HepG2 (cell line): ENCODE results near the gene RARA. TPM values are rescaled to one million over a fixed set of nuclear protein-coding genes. Genes with fewer than 3 reads are reported as not detected.

ENCODE experiments used
- ATAC-seq: fragments of 200-7000 bp; cut with Tn5 transposase; 3 replicates; pipeline ENCODE4 v1.9.1; 2020; ENCODE audit warnings: mild to moderate bottlenecking, moderate library complexity
- BruUV-seq: library from RNA; stranded (reverse); fragments of 400-500 nt; replicated peaks from 2 replicates; lab custom pipeline; 2021; lab: Mats Ljungman, UMichigan
- CTCF ChIA-PET: fragments of 300-600 bp; formaldehyde crosslinking; extraction: SDS; loops from one replicate; lab custom pipeline; 2021; ENCODE audit warnings: low total read pairs, inconsistent platforms, low intra/inter-chr PET ratio; lab: Yijun Ruan, JAX
- POLR2A ChIA-PET: fragments of 350-600 bp; sonication (Branson Sonifier 250); formaldehyde crosslinking; loops from one replicate; lab custom pipeline; 2020; ENCODE audit warnings: antibody characterized with exemption, inconsistent platforms; lab: Yijun Ruan, JAX
- DNase-seq: peaks from one replicate; pipeline ENCODE4 v3.0.0-alpha.2; 2015; ENCODE audit warnings: low spot score
- FAIRE-seq: peaks from 3 replicates; lab custom pipeline; 2011; peaks lifted over from hg19 to GRCh38; lab: Jason Lieb, UNC
- H2AFZ ChIP-seq: one replicate; pipeline ENCODE4 v1.6.1; 2011; ENCODE audit warnings: low read length, inconsistent platforms
- H3K27ac ChIP-seq: fragments of 300-600 bp; 3 replicates; pipeline ENCODE4 v1.8.0; 2011; ENCODE audit warnings: mixed run types, mild to moderate bottlenecking, mixed read lengths, low read length, inconsistent platforms; ENCODE audit not compliant: insufficient read depth; ENCODE audit errors: extremely low read length
- H3K27me3 ChIP-seq, 2 experiments: fragments of 200-600 bp in 1 of 2; 2 replicates in 1 of 2; 3 replicates in 1 of 2; pipeline versions ENCODE4 v1.6.0 to v1.8.0; 2011; ENCODE audit warnings: low read length in 2 of 2, mild to moderate bottlenecking in 2 of 2, moderate library complexity in 2 of 2, inconsistent platforms in 1 of 2; ENCODE audit not compliant: insufficient read depth in 2 of 2, control insufficient read depth in 1 of 2
- H3K36me3 ChIP-seq, 2 experiments: fragments of 200-600 bp in 1 of 2; replicated peaks in 1 of 2; 2 replicates in 1 of 2; 3 replicates in 1 of 2; pipeline versions ENCODE4 v1.5.1 to v1.8.0; 2011; ENCODE audit warnings: low read length in 2 of 2, inconsistent platforms in 1 of 2; ENCODE audit not compliant: insufficient read depth in 2 of 2, control insufficient read depth in 1 of 2
- H3K4me1 ChIP-seq: 2 replicates; pipeline ENCODE4 v1.5.1; 2012; ENCODE audit warnings: low read length, inconsistent platforms; ENCODE audit not compliant: insufficient read depth
- H3K4me2 ChIP-seq: 2 replicates; pipeline ENCODE4 v1.6.0; 2011; ENCODE audit warnings: low read depth, low read length, inconsistent platforms
- H3K4me3 ChIP-seq, 3 experiments: fragments of 200-600 bp in 1 of 3; sonication (generic), shearing (Covaris generic) in 1 of 3; replicated peaks in 1 of 3; 2 replicates each; pipeline ENCODE4 v1.5.1; 2011 to 2016; ENCODE audit warnings: low read length in 3 of 3, inconsistent platforms in 2 of 3, low read depth in 2 of 3, mild to moderate bottlenecking in 2 of 3, control low read depth in 1 of 3, mixed read lengths in 1 of 3; ENCODE audit not compliant: insufficient read depth in 1 of 3
- H3K79me2 ChIP-seq: one replicate; pipeline ENCODE4 v1.6.1; 2011; ENCODE audit warnings: low read length, inconsistent platforms; ENCODE audit not compliant: insufficient read depth
- H3K9ac ChIP-seq: 2 replicates; pipeline ENCODE4 v1.6.0; 2011; ENCODE audit warnings: mild to moderate bottlenecking, low read depth, low read length, inconsistent platforms; ENCODE audit not compliant: insufficient read depth
- H3K9me3 ChIP-seq: 2 replicates; pipeline ENCODE4 v1.5.1; 2012; ENCODE audit warnings: mild to moderate bottlenecking, low read length
- H4K20me1 ChIP-seq: 2 replicates; pipeline ENCODE4 v1.6.0; 2011; ENCODE audit warnings: inconsistent platforms, mild to moderate bottlenecking, low read length, moderate library complexity; ENCODE audit not compliant: insufficient read depth
- FIP1L1 ChIP-seq: fragments of 200-400 bp; formaldehyde crosslinking; IDR thresholded peaks from 2 replicates; pipeline ENCODE4 v1.6.1; 2018; ENCODE audit warnings: low read depth, mild to moderate bottlenecking, low read length, moderate library complexity, borderline replicate concordance; ENCODE audit not compliant: insufficient read depth
- HNF4G ChIP-seq, 2 experiments: sonication (generic) in 1 of 2; formaldehyde crosslinking in 1 of 2; IDR thresholded peaks; 2 replicates each; pipeline versions ENCODE4 v1.4.0 to v1.6.1; 2011 to 2020; ENCODE audit warnings: borderline replicate concordance in 2 of 2, low read depth in 2 of 2, mild to moderate bottlenecking in 2 of 2, low read length in 1 of 2, missing genetic modification reagents in 1 of 2, moderate library complexity in 1 of 2
- KLF6 ChIP-seq: IDR thresholded peaks from 2 replicates; pipeline ENCODE4 v1.8.0; 2016; ENCODE audit warnings: missing biosample characterization, missing genetic modification reagents
- LCORL ChIP-seq, 2 experiments: fragments of 450-650 bp in 1 of 2; sonication (generic) in 1 of 2; formaldehyde crosslinking in 1 of 2; IDR thresholded peaks; 2 replicates each; pipeline versions ENCODE4 v1.5.0 to v1.6.1; 2017 to 2020; ENCODE audit warnings: antibody characterized with exemption in 1 of 2, missing genetic modification reagents in 1 of 2
- PHB2 ChIP-seq: fragments of 450-650 bp; IDR thresholded peaks from 2 replicates; pipeline ENCODE4 v1.6.1; 2018; ENCODE audit not compliant: partially characterized antibody
- PRMT3 ChIP-seq: sonication (generic); formaldehyde crosslinking; IDR thresholded peaks from 2 replicates; pipeline ENCODE4 v1.8.1; 2022; ENCODE audit warnings: low read depth, mild to moderate bottlenecking, moderate library complexity, missing genetic modification reagents, borderline replicate concordance
- SMAD3 ChIP-seq: sonication (generic); formaldehyde crosslinking; IDR thresholded peaks from 2 replicates; pipeline ENCODE4 v1.4.0; 2020; ENCODE audit warnings: missing genetic modification reagents
- SRY ChIP-seq: sonication (generic); formaldehyde crosslinking; IDR thresholded peaks from 2 replicates; pipeline ENCODE4 v1.8.0; 2022; ENCODE audit warnings: mild to moderate bottlenecking, missing genetic modification reagents
- TARDBP ChIP-seq: sonication (generic); formaldehyde crosslinking; IDR thresholded peaks from 2 replicates; pipeline ENCODE4 v1.8.0; 2022; ENCODE audit warnings: mild to moderate bottlenecking, missing genetic modification reagents
- THRA ChIP-seq: sonication (generic); formaldehyde crosslinking; IDR thresholded peaks from 2 replicates; pipeline ENCODE4 v1.4.0; 2020; ENCODE audit warnings: missing genetic modification reagents, borderline replicate concordance
- XRCC5 ChIP-seq: fragments of 200-400 bp; formaldehyde crosslinking; optimal IDR thresholded peaks from 2 replicates; pipeline ENCODE3; 2017; ENCODE audit warnings: mild to moderate bottlenecking, low read length
- ZNF687 ChIP-seq: sonication (generic); formaldehyde crosslinking; IDR thresholded peaks from 2 replicates; pipeline ENCODE4 v1.5.1; 2020; ENCODE audit warnings: mild to moderate bottlenecking, missing genetic modification reagents, moderate library complexity
- ZNF761 ChIP-seq: sonication (generic); formaldehyde crosslinking; conservative IDR thresholded peaks from 2 replicates; pipeline ENCODE4 v1.4.0; 2020; ENCODE audit warnings: mild to moderate bottlenecking, missing genetic modification reagents
- ZSCAN31 ChIP-seq: sonication (generic); formaldehyde crosslinking; IDR thresholded peaks from 2 replicates; pipeline ENCODE4 v1.5.0; 2020; ENCODE audit warnings: low read depth, mild to moderate bottlenecking, missing genetic modification reagents
- whole genome bisulfite sequencing: methylation state at CpG from one replicate; pipeline ENCODE4 v1.1.6; 2017; ENCODE audit warnings: low lambda C conversion rate; 5-methylcytosine and 5-hydroxymethylcytosine counted together
- in situ Hi-C: cut with HindIII; loops from 2 replicates; pipeline ENCODE4 v1.10.0; 2017; ENCODE audit warnings: low pct_unique_long_range_greater_than_20kb; ENCODE audit not compliant: extremely low pct_ligation_motif_present
- intact Hi-C: fragments of 100-400 bp; cut with micrococcal nuclease; formaldehyde crosslinking; loops from one replicate; pipeline ENCODE4 v1.10.0; 2022; ENCODE audit not compliant: unreplicated experiment
- polyA plus RNA-seq, 8 experiments: library from polyadenylated mRNA; depleted of rRNA in 3 of 8; stranded (reverse) in 7 of 8; unstranded in 1 of 8; fragments of >200 nt; fragmentation: Illumina TruSeq in 4 of 8; extraction: Trizol in 4 of 8; gene quantifications; 2 replicates each; pipeline versions ENCODE4 v1.2.1 to v1.2.3, GENCODE V29; 2011 to 2016; ENCODE audit warnings: low read depth in 4 of 8, missing spikeins in 1 of 8, mixed read lengths in 1 of 8; ENCODE audit not compliant: insufficient read depth in 1 of 8
- total RNA-seq, 5 experiments: library from RNA; depleted of rRNA; stranded (reverse); fragments of >200 nt; fragmentation: Illumina TruSeq; extraction: Trizol; gene quantifications; 2 replicates each; pipeline ENCODE4 v1.2.3, GENCODE V29; 2016; ENCODE audit warnings: low read depth in 1 of 5

Gene RARA
- total and polyA plus RNA-seq, 2 of the 13 experiments (the other 11 are each of a cell fraction or from before 2014, with no cell fraction given), result 6.4 to 8.6 TPM

GRCh38 chr17:40358323-40359038 lies 49.5 kb downstream of the RARA start:
- 6% methylated on average over 17 of the region's 17 CpGs for WGBS
- FAIRE-seq, result peak; percentile 93
- Histone ChIP-seq H3K9me3 (no peaks in the 10 kb centered on the region), H3K79me2 (no peaks in the 10 kb centered on the region), H3K4me2 (peak overlapping the region; percentile 77), H4K20me1 (no peaks in the 10 kb centered on the region), H3K36me3 (peaks cover 2 to 3% of the 10 kb centered on the region in 2 experiments; a peak in 2 of 5 replicates), H2AFZ (peak overlapping the region; percentile 78), H3K27me3 (peaks cover 0 to 11% of the 10 kb centered on the region in 2 experiments; a peak in 2 of 5 replicates), H3K27ac (no peak overlapping the region), H3K4me1 (peaks cover 50% of the 10 kb centered on the region), H3K4me3 (peak overlapping the region; percentile 47 to 64 (median 54)), H3K9ac (0 out of 2 replicates have a peak overlapping the region, but pooled peaks have one; percentile 16)
- peak; percentile 57 for ATAC-seq
- peak; percentile 79 for DNase-seq
- CTCF ChIA-PET, result interaction anchor here (0.7 to 2.6 kb wide), 9 partner anchors 23 to 201 kb away, joined by 3 to 19 read pairs (median 4); partner anchors contain the start of gene IGFBP4
- in situ Hi-C loops, result loop anchor here (10.0 kb wide), 1 partner anchor 154 kb away; no protein-coding TSS in a partner anchor
- intact Hi-C loops, result loop anchor here (1.0 to 5.0 kb wide), 3 partner anchors 57 to 174 kb away; no protein-coding TSS in a partner anchor
- POLR2A ChIA-PET, result interaction anchor here (1.0 to 2.0 kb wide), 4 partner anchors 42 to 177 kb away, joined by 3 to 7 read pairs (median 3); partner anchors contain the start of genes RARA and TOP2A
- BruUV-seq, result no TSS peak
- TF ChIP-seq KLF6 (CRISPR knock-in tag) (peak; percentile 73; the same call in 1 of the 2 replicates), ZNF761 (no peak), PRMT3 (CRISPR knock-in tag) (no peak), THRA (CRISPR knock-in tag) (peak; percentile 62; the same call in 1 of the 2 replicates), LCORL (IDR thresholded peaks at IDR 0.05) (no peak), LCORL (CRISPR knock-in tag; IDR thresholded peaks at IDR 0.05) (0 out of 2 replicates have a peak, but pooled peaks have one; percentile 42), HNF4G (IDR thresholded peaks at IDR 0.05; ENCODE audit: borderline replicate concordance, low read depth, low read length) (no peak), HNF4G (CRISPR knock-in tag; IDR thresholded peaks at IDR 0.05; ENCODE audit: borderline replicate concordance, low read depth) (no peak), SMAD3 (CRISPR knock-in tag) (no peak), ZSCAN31 (no peak), ZNF687 (peak; percentile 34; the same call in 1 of the 2 replicates), TARDBP (CRISPR knock-in tag) (no peak), XRCC5 (peak; percentile 88), FIP1L1 (0 out of 2 replicates have a peak, but pooled peaks have one; percentile 57), PHB2 (no peak), SRY (CRISPR knock-in tag) (no peak)
